LNCaP clone FGC (cell line): ENCODE measurements around the gene KCNN3.

ENCODE experiments used
- DNase-seq: peaks from one replicate; pipeline ENCODE4 v3.0.0-alpha.2; 2011; ENCODE audit warnings: low read depth
- H3K4me3 ChIP-seq: 2 replicates; pipeline ENCODE4 v1.5.1; 2011; ENCODE audit warnings: mild to moderate bottlenecking, low read depth, low read length, control low read depth
- TF ChIP-seq, protein P1 (sequence below): IDR thresholded peaks from 2 replicates; pipeline ENCODE4 v1.5.1; 2012; ENCODE audit warnings: mild to moderate bottlenecking; ENCODE audit not compliant: control insufficient read depth, insufficient read depth; ENCODE audit errors: extremely low read depth

The KCNN3 gene

GRCh38 chr1:154717528-154717924, 152.6 kb downstream of the KCNN3 start:
- no peak overlapping the region for H3K4me3 ChIP-seq
- TF ChIP-seq, protein P1, sequence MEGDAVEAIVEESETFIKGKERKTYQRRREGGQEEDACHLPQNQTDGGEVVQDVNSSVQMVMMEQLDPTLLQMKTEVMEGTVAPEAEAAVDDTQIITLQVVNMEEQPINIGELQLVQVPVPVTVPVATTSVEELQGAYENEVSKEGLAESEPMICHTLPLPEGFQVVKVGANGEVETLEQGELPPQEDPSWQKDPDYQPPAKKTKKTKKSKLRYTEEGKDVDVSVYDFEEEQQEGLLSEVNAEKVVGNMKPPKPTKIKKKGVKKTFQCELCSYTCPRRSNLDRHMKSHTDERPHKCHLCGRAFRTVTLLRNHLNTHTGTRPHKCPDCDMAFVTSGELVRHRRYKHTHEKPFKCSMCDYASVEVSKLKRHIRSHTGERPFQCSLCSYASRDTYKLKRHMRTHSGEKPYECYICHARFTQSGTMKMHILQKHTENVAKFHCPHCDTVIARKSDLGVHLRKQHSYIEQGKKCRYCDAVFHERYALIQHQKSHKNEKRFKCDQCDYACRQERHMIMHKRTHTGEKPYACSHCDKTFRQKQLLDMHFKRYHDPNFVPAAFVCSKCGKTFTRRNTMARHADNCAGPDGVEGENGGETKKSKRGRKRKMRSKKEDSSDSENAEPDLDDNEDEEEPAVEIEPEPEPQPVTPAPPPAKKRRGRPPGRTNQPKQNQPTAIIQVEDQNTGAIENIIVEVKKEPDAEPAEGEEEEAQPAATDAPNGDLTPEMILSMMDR: no peak
- no peak for DNase-seq

DNA sequence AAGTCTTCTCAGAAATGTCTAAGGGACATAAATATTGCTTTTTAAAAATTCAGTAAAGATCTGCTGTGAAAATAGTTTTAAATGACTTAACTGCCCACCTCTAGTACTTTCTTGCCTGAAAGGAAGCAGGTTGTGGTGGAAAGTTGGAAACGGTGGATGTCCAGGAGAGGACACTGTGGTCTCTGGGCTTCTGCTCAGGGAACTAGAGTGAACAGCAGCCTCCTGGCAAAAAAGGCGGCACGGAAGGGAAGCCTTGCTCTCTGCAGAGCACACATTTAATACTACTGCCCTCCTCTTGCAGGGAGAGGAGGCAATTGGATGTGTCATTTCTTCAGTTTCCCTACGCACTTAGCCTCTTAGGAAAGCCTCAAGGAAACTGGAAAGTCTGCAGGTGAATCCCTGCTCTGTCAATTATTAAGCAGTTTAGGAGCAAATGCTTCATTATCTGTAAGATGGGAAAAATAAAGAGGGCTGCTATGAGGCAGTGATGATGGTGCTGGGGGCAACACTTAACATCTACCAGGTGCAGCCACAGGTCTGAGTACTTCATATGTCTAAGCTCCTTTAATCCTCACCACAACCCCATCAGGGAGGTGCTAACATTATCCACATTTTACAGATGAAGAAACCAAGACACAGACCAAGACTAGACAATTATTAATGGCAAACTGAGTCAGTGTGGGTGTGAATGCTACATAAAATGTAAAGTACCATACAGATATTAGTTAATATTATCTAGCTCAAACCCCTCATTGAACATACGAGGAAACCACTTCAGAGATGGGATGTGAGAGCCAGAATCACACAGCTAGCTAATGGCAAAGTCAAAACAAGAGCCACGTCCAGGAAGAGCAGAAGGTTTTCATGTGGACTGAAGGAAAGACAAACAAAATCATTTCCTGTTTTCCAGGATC, 153.2 kb downstream of the KCNN3 start:
- TF ChIP-seq, protein P1: no peak
- H3K4me3 ChIP-seq: no peak overlapping the region
- no peak for DNase-seq

GRCh38 chr1:154716011-154716410, 154.1 kb downstream of the KCNN3 start:
- H3K4me3 ChIP-seq: no peak overlapping the region
- no peak for DNase-seq
- TF ChIP-seq, protein P1: no peak

GRCh38 chr1:154715385-154715784, 154.7 kb downstream of the KCNN3 start:
- TF ChIP-seq, protein P1: no peak
- DNase-seq: no peak
- H3K4me3 ChIP-seq: no peak overlapping the region

- TF ChIP-seq, protein P1: no peak
- no peak for DNase-seq
- H3K4me3 ChIP-seq: no peak overlapping the region
Measured at GRCh38 chr1:154714638-154715037, 155.4 kb downstream of the KCNN3 start.

DNA sequence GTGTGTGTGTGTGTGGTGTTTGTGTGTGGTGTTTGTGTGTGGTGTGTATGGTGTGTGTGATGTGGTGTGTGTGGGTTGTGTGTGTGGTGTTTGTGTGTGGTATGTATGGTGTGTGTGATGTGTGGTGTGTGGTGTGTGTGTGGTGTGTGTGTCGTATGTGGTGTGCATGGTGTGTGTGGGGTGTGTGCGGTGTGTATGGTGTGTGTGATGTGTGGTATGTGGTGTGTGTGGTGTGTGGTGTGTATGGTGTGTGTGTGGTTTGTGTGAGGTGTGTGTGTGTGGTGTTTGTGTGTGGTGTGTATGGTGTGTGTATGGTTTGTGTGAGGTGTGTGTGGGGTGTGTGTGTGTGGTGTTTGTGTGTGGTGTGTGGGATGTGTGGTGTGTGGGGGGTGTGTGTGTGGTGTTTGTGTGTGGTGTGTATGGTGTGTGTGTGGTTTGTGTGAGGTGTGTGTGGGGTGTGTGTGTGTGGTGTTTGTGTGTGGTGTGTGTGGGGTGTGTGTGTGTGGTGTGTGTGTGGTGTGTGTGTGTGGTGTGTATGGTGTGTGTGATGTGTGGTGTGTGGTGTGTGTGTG, 155.9 kb downstream of the KCNN3 start:
- TF ChIP-seq, protein P1: no peak
- H3K4me3 ChIP-seq: no peak overlapping the region
- no peak for DNase-seq
